Activated CD8-positive, alpha-beta memory T cell treated with anti-CD3 and anti-CD28 coated beads, Interleukin-2, amount 50 U/mL, for 1 hour (primary cell): ENCODE data around the gene MAPK4.

Experiments used
- DNase-seq: peaks from one replicate; pipeline ENCODE4 v3.0.0-alpha.2; 2020; ENCODE audit errors: extremely low read depth

MAPK4 gene

DNA sequence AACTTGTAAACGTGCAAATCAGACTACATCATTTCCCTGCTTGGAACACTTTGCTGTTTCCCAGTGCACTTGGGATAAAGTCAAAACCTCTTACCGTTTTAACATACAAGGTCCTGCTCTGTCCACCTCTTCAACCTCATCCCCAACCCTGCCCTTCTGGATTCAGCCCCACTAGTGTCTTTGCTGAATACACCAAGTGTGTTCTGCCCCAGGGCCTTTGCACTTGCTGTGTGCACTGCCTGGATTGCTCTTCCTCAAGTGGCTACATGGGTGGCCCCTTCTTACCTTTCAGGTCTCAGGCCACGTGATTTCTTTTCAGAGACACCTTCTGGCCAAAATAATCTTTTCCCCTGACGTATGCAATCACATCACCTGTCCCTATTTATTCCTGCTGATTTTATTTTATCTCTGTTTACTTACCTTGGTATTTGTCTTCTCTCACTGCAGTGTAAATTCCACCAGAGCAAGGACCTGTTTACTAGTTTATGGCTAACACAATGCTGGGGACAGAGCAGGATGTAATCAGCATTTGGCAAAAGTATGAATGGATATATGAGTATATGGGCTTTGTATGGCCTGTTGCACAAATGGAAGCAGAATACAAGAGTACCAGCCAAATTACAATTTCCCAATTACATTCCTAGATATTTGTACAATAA lies 63.9 kb downstream of the MAPK4 start:
- no peak for DNase-seq

DNA sequence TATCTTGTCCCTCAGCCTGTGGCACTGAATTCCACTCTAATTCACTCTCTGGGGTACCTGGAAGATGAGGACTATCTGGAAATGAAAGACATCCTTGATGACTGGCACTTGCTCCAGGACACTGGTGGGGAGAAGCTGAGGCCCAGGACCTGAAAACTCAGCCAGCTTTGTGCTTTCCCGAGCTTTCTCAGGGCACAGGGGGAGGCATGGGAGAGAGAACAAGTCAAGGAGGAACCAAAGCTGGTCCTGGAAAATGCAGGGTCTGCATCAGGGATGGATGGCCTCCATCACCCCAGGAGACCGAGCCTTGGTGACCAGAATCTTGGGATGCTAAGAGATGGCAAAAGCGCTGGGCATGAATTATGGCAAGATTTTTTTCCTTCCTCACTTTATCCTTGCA lies 65.1 kb downstream of the MAPK4 start:
- DNase-seq, result no peak

DNA sequence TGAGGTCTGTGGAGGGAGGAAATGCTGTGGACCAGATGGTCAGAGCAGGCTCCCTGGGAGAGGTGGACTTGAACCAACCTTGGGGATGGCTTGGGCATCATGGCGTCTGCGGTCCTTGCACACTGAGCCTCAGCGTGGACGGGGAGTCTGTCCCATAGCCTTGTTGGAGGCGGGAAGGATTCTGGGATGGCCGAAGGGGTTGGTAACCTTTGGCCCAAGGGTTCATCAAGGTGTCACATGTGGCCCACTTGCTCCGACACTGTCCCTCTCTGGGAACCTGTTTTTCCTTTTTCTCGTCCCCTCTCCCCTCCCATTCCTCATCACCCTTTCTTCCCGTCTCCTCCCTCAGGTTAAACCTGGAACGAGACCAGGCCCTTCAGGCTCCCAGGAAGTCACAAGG lies 66.4 kb downstream of the MAPK4 start:
- no peak for DNase-seq

DNA sequence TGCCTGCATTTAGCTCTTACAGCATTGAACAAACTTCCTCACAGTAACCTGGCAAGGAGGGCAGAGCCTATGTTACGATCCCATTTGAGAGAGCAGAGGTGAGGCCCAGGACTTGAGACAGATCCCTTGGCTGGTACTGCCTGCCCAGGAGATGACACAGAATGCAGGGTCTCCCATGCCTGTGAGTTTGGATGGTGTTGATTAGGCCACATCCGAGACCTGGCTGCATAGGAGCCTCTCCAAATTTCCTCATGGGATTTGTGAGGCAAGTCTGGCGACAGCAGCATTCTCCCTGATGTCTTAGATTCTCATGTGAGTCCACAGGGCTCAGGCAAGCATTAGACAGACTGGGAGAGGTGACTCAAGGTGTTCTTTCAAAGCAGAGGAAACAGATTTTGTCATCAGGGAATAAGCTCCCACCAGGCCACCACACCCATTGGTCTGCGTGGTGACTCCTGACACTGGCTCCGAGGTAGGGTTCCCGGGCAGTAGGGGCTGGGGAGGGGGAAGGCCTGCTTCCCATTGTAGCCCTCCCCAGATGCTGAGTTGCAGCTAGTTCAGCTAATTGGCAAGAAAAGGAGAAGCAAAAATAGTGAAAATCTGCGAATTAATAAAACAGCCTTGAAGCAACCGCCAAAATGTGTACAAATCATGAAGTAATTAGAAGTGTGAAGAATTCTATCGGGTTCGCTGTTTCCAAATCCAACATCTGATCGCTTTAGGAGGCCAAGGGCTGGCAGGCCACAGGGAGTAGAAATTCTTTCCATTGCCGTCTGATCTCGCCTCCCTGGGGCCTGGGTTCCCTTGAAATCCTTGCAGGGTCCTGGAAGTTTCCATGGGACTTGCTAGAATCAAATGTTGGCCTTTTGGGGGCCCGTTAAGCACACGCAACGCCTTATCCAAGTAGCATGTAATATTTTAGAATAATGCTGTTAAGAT lies 68.0 kb downstream of the MAPK4 start:
- no peak for DNase-seq

DNA sequence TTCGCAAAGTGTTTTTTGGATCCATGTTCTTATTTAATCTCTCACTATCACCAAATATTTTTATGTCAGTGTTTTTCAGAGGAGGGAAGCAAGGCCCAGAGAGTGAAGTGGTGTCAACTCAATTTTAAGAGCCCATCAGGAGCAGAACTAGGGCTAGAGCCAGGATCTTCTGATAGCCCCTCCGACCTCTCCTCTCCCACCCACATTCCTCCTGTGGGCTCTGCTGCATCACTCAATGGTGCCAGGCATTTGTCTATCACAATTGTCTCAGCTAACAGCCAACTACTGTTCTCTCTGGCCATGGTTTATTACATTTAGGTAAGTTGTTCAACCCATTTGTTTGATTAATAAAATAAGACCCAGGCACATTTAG lies 68.6 kb downstream of the MAPK4 start:
- no peak for DNase-seq

DNA sequence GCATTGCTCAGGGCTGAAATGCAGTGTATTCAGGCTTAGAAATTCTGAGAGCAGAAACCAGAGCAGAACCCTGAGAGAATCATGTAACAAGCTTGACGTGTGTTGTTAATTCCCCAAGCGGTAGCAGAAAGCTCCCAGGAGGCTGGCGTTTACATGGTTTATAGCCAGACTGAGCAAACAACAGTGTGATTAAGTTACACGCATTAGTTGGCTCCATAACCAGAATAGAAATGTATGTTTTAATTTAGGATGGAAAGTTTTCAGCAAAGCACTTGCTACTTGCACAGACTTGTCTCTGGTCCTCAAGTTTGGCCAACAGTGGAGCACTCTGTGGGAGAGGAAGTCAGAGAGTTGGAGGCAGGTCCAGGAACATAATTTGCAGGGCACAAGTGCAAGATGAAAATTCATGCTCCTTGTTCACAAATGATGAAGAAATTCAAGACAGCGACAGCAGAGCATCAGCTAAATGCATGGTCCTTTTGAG lies 69.3 kb downstream of the MAPK4 start:
- no peak for DNase-seq

DNA sequence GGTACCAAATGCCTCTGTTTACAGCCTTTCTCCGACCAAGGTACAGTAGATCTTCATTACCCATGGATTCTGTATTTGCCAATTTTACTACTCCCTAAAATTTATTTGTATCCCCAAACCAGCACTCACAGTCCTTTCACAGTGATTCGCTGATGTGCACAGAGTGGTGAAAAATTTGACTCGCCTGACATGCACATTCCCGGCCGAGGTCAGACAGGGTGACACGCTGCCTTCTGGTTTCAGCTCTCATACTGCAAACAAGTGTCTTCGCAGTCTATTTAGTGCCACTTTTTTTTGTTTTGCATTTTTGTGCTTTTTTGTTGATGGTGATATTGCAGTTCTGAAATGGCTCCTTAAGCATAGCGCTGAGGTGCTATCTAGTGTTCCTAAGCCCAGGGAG lies 71.0 kb downstream of the MAPK4 start:
- DNase-seq, result no peak

DNA sequence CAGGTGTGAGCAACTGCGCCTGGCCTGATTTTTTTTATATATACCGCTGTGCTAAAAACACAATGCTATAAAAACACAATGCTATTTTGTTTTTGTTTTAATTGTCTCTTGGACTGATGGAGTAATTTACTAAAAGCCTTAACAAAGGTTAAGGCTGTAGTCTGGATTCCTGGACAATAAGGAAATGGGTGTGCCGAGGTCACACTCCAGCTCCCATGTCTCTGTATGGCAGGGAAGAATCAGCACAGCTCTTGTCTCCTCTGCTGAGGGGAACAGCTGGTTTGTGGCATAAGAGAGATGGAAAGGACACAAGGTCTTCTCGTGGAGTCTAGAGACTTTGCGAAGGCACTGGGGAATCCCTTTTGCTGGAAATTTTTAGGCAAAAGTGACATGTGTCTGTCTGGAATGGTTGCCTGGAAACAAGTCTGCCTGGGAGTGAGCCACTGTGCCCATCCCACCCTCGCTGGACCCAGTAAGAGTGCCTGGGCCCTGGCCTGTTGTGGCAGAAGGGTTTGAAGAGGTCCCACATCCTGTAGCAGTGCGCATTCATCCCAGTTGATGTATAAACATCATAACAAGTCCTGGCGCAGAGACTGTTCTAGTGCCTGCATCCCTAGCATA lies 73.1 kb downstream of the MAPK4 start:
- no peak for DNase-seq

DNA sequence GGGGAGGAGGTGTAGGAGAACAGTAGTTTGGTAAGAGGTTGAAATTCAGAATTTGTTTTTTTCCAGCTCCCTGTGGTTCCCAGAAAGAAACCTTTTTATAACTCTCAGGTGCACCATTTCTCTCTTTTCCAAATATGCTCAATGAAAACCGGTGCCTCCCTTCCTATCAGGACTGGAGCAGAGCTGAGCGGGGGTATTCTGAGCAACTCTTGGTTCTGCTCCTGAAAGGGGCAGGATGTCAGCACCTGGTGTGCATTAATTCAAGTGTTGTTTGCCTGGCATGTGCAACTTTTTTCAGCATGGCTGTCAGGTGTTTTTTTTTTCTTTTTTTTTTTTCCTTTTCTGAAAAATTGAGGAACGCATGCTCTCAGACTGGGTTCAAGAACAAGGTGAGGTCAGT lies 74.1 kb downstream of the MAPK4 start:
- no peak for DNase-seq

DNA sequence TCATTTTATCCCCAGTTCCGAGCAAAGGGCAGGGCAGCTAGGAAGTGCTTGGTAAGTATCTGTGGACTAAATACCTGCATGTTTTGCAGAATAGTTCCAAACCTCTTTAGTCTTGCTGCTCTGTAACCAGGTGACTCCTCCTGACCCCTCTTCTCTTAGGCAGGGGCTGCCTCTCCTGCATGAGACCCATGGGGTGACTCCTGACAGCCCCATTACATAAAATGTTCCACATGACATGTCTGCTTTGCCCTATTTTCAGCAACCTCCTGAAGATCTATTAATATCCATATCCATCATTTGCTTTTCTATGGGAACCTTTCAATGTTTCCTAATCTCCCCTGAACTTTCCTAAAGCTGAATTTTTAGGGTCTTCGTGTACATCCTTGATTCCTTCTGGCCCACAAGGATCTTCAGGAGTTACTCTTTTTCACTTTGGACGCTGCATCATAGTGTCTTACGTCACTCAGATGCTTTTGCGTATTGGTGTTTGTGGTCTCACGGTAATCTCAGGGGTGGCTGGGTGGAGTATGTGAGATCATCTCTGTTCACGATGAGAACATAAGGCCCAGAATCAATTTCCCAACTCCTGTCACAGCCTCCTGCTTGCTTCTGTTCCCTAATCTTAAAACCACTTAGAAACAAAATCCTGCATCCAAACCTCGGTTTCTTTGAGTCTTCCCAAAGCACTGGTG lies 76.6 kb downstream of the MAPK4 start:
- DNase-seq, result no peak

DNA sequence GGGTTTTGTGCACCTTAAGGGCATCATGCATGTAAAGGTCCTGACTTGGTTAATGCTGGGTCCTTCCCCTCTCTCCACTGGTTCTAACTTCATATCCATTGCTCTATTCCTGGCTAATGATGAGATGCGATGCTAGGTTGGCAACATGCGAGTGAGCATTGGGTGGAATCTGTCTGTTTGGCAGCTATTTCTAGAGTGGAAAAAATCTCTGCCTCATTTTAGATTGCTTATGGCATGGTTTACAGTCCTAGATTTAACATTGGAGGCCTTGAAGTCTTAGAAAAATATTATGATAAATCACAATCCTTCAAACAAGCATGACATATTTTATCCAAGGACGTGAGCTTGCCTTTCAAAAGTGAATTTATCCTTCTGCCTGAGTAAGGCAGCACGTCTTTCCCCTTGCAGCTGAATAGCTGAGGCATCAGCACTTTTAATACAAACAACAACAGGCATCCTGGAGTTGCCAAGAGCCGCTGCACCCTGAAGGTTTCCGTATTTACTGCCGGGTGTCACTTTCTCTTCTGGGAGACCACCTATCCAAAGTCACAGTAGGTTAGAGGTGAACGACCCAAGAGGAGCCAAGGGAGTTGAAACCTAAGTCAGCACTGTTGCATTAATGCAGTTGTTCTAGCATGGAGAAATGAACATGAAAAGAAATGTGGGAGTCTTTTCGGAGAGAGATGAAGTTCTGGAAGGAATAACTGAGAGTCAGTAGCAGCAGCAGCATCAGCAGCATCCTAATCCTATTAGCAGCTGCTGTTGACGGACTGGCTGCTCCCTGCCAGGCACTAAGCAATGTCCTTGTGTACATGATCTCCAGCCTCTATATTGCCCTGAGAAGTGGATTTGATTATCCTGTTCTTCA lies 78.4 kb downstream of the MAPK4 start:
- no peak for DNase-seq

DNA sequence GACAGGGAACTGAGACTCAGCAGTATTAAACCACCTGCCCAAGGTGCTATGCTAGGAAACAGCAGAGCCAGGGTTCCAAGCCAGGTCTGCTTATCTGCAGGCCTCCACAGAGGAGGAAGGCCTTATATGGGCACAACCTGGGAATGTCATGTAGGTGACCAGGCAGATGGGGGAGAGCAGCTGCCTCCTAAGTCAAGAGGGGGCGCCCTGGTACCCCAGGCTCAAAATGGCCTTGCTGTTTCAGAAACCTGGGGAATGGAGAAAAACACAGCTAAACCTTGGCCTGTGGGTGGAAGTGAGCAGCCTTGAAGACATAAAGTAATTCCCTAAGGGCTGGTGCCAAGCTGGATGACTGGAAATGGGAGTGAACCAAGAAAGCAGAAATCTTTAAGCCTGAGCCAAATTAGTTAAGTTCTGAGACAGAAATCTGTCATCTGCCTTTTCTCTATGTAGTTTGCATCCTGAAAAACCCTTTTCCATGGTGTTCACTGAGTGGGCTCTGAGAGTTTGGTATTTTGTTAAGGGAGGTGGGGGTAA lies 79.1 kb downstream of the MAPK4 start:
- DNase-seq, result no peak

DNA sequence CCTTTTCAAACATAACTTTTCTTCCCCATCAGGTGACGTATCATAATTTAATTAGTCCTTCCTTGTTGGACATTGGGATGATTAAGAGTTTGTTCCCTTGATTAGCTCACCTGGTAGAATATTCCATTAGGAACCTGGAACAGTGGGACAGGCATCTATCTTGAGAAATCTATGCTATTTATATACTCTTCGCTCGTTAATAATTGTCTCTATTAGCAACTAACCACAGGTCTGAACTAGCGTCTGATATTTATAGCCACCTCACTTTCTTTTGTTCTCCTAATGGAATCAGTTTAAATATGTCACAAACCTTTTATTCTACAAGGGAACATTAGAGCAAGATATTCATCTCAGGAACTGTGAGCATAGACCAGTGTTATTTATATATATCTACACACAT lies 79.8 kb downstream of the MAPK4 start:
- DNase-seq, result no peak

DNA sequence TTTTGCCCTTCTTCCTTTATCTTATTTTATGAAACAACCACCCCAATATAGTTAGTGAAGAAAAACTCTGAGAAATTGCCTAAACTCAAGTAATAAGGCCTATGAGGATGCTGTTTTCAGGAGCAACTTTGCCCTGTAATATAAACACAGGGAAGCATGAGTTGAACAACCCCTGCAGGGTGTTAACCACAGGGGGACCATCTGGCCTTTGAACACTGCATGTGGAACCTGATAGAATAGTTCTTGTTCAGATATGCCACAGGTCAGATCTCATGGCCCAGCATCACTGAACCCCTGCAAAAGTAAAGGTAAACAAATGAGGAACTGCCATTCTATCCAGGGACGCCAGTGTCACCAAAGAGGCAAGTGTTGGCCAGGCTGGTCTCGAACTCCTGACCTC lies 82.6 kb downstream of the MAPK4 start:
- DNase-seq, result no peak

DNA sequence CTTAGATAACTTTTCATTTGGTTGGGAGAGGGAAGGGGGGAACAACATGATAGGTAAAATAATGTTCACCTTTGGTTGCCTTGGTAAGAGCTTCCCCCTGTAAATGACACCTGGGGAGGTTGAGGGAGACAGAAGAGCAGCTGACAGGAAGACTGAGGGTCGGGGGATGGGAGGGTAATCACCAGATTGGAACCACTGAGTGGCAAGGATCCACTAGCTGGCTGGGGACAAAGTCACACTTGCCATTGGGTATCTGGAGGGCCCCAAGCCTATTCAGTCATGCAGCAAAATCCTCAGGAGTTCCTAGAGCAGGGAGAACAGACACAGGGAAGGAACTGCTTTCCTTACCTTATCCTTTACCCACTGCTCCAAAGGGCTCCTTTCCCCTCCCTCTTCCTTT lies 84.3 kb downstream of the MAPK4 start:
- no peak for DNase-seq

DNA sequence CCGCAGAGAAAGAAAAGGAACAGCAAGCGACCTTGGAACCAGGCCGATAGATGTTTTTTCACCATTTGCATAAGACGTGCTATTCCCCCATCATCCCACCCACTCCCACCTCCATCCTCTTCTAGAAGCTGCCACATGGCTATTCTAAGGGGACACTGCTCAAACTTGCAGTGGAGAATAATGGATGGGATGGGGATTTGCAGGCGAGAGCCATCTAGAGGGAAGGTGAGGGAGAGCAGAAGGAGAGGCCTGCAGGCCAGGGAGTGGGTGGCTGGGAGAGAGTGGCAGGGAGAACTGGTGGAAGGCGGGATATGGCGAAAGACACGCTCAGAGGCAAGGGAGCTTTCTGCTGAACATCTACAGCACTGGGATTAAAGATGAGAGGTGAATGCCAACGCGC lies 84.9 kb downstream of the MAPK4 start:
- no peak for DNase-seq

DNA sequence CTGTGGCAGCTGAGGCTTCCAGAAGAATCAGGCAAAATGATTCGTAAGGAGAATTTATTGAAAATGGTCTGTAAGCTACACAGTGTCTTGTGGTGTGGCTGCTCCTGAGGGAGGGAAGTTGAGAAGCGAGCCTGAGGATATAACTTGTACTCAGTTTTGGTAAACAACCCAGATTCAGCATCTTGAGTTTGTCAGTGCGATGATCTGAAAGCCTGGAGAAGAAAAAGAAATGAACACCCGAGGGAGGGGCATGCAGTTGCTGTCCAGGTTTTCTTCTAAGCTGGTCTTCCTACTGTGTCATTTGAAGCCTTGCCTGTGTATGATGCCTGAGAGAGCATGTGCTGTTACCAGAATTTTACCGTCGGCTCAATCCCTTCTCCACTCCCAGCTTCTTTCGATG lies 87.3 kb downstream of the MAPK4 start:
- no peak for DNase-seq

DNA sequence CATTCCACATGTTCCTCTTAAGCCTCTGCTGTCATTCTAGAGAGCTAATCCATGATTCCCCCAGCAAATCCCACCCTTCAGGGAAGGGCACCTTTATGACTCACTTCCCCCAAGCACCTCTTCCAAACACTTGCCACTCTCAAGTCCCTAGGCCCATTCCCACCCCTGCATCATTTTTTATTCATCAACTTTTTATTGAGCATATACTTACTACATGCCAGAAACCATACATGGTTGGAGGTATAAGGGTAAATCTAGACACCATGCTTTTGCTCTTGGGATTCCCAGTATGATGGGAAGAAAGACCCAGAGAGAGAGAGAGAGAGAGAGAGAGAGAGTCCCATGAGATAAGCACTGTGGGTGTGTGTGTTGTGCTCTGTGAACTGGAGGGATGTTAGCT lies 87.9 kb downstream of the MAPK4 start:
- no peak for DNase-seq

DNA sequence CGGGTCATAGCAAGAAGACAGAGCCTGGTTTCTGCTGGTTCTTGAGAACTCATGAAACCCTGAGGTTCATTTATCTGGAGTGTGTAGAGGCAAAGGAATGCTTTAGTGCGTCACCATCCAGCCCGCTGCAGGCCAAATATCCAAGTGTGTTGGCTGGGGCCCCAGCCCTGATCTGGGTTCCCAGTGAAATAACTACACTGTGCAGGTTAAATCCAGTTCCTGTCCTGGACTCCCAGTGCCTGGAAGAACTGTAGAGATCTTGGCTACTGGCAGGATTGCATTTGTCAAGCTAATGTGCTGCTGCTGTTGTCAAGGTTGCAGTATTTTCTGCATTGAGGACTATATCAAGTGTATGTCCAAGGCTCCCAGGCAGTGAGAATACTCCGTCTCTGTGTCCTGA lies 89.9 kb downstream of the MAPK4 start:
- DNase-seq, result no peak

DNA sequence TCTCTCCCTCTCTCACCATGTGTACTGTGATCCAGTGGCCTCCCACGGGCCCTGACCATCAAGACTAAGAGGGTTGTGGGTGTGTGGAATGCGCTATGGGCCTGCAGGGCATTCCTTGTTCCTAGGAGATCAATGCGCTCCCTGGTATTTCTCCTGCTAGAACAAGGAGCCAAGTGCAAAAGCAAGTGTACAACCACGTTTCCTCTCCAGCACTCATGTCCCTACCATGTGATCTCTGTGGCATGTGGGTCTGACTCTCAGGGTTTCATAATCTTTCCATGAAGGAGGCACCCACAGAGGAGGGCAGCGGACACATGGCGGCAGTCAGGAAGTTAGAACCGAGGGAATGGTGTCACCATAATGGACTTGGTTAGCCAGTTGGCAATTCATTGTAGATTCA lies 91.4 kb downstream of the MAPK4 start:
- DNase-seq, result no peak
